ENCODE results near the gene MEGF11. TPM values are rescaled to one million over a fixed set of nuclear protein-coding genes. Genes with fewer than 3 reads are reported as not detected.

MEGF11 gene
- polyA plus RNA-seq, 1 experiment, result 0.04 TPM

DNA sequence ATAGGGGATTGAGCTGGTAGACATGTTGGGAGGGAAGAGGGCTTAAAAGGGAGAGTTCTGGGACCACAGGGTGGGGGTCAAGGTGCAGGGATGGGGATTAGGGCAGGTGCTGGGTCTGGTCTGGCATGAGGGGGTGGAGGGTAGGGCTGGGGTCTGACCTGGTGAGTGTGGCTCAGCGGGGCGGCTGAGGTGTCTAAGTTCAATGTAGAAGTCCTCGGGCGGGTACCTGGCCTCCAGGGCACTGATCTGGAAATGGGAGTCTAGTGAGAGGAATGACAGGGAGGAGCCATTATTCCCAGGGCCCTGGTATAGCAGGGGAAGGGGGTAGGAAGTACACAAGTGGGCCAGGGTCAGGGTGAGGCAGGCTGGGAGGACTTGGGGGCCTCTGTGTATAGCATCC lies 344.7 kb downstream of the MEGF11 start:
- no peak for TF ChIP-seq CTCF (IDR thresholded peaks at IDR 0.05; ENCODE audit: insufficient read depth, low read depth, low read length)
- CTCF ChIA-PET, result no interaction called here
- POLR2A ChIA-PET, result no interaction called here

DNA sequence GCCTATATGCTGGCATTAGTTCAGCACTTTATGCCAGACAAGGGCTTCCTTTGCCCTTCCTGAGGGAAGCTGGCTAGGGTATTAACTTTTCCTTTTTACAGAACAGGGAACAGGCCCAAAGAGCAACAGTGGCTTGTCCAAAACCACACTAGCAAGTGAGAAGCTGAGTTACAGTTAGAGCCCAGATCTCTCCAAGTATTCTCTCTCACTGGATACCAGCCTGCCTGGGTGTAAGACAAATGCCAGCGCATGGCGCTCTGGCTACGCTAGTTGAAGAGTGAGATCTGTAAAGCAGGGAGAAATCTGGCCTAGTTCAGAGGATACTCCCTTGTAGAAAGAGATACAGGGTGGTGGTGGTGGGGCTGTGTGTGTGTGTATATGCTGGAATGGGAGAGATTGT lies 345.9 kb downstream of the MEGF11 start:
- H3K4me3 ChIP-seq (ENCODE audit: low read depth, low read length), result no peak overlapping the region
- POLR2A ChIA-PET, result no interaction called here
- TF ChIP-seq CTCF (IDR thresholded peaks at IDR 0.05; ENCODE audit: insufficient read depth, low read depth, low read length), result no peak
- no peak for DNase-seq (ENCODE audit: low read depth)
- no peaks in the 10 kb centered on the region for H3K27me3 ChIP-seq (ENCODE audit: control insufficient read depth, insufficient read depth, low read length)
- CTCF ChIA-PET, result no interaction called here
- H3K36me3 ChIP-seq (ENCODE audit: control insufficient read depth, insufficient read depth, low read length), result peaks cover 4% of the 10 kb centered on the region

More for the DNA sequence above, 344.7 kb downstream of the MEGF11 start:
- H3K27me3 ChIP-seq (ENCODE audit: control insufficient read depth, insufficient read depth, low read length), result no peaks in the 10 kb centered on the region
- H3K4me3 ChIP-seq (ENCODE audit: low read depth, low read length), result no peak overlapping the region
- peaks cover 6% of the 10 kb centered on the region for H3K36me3 ChIP-seq (ENCODE audit: control insufficient read depth, insufficient read depth, low read length)
- no peak for DNase-seq (ENCODE audit: low read depth)

DNA sequence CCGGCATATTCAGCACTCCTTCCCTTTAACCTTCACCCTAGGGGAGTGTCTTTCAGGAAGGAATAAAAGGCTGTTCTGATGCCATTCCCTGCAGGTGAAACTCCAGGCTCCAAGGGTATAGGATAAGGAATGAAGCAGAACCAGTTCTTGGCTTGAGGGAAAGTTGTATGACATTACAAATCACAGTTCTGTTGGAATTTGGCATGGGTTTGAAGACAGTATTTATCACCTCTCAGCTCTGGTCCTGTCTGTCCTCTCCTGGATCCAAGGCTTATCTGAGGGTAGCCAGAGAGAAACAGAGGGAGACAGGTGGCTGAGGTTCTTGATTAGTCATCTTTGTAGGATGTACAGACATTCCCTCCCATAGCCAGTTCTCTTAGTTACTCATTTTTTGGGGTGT lies 347.2 kb downstream of the MEGF11 start:
- CTCF ChIA-PET, result interaction anchor here (1.0 kb wide), 1 partner anchor 10 kb away, joined by 3 read pairs; no protein-coding TSS in a partner anchor
- no peak overlapping the region for H3K4me3 ChIP-seq (ENCODE audit: low read depth, low read length)
- H3K36me3 ChIP-seq (ENCODE audit: control insufficient read depth, insufficient read depth, low read length), result peaks cover 4% of the 10 kb centered on the region
- no peak for TF ChIP-seq CTCF (IDR thresholded peaks at IDR 0.05; ENCODE audit: insufficient read depth, low read depth, low read length)
- H3K27me3 ChIP-seq (ENCODE audit: control insufficient read depth, insufficient read depth, low read length), result no peaks in the 10 kb centered on the region
- DNase-seq (ENCODE audit: low read depth), result no peak
- POLR2A ChIA-PET, result no interaction called here

GRCh38 chr15:65904301-65904700 lies 349.2 kb downstream of the MEGF11 start:
- Histone ChIP-seq H3K4me3 (ENCODE audit: low read depth, low read length) (no peak overlapping the region), H3K36me3 (ENCODE audit: control insufficient read depth, insufficient read depth, low read length) (peaks cover 2% of the 10 kb centered on the region), H3K27me3 (ENCODE audit: control insufficient read depth, insufficient read depth, low read length) (no peaks in the 10 kb centered on the region)
- CTCF ChIA-PET, result interaction anchor here (0.6 to 1.2 kb wide), 3 partner anchors 12 to 23 kb away, joined by 3 to 4 read pairs (median 4); no protein-coding TSS in a partner anchor
- DNase-seq (ENCODE audit: low read depth), result no peak
- TF ChIP-seq CTCF (IDR thresholded peaks at IDR 0.05; ENCODE audit: insufficient read depth, low read depth, low read length), result no peak
- POLR2A ChIA-PET, result no interaction called here

- no peaks in the 10 kb centered on the region for H3K27me3 ChIP-seq (ENCODE audit: control insufficient read depth, insufficient read depth, low read length)
- no peak overlapping the region for H3K4me3 ChIP-seq (ENCODE audit: low read depth, low read length)
- DNase-seq (ENCODE audit: low read depth), result no peak
- POLR2A ChIA-PET, result no interaction called here
- CTCF ChIA-PET, result interaction anchor here (1.0 to 1.9 kb wide), 2 partner anchors 10 to 14 kb away, joined by 4 read pairs; no protein-coding TSS in a partner anchor
- TF ChIP-seq CTCF (IDR thresholded peaks at IDR 0.05; ENCODE audit: insufficient read depth, low read depth, low read length), result no peak
- peaks cover 2% of the 10 kb centered on the region for H3K36me3 ChIP-seq (ENCODE audit: control insufficient read depth, insufficient read depth, low read length)
Measured at GRCh38 chr15:65903296-65904073, 350.1 kb downstream of the MEGF11 start.
